CD4-positive, alpha-beta T cell treated with Interleukin-17A for 1 hour (primary cell): ENCODE results near the gene WIPF1.

ENCODE experiments used
- DNase-seq: peaks from one replicate; pipeline ENCODE4 v3.0.0-alpha.2; 2020

The WIPF1 gene

GRCh38 chr2:174618179-174618578, 20.6 kb upstream of the WIPF1 start:
- DNase-seq = no peak

- DNase-seq = no peak
These were observed 20.1 kb upstream of the WIPF1 start for GRCh38 chr2:174617718-174618117.

- no peak for DNase-seq
These were observed 19.5 kb upstream of the WIPF1 start for GRCh38 chr2:174617120-174617519.

- peak; percentile 45 for DNase-seq
These were observed 18.4 kb upstream of the WIPF1 start for GRCh38 chr2:174615871-174616436.

- no peak for DNase-seq
These were observed 16.7 kb upstream of the WIPF1 start for GRCh38 chr2:174614261-174614660.

GRCh38 chr2:174613531-174613930, 15.9 kb upstream of the WIPF1 start:
- no peak for DNase-seq

GRCh38 chr2:174612970-174613369, 15.4 kb upstream of the WIPF1 start:
- no peak for DNase-seq

- DNase-seq = no peak
These were observed 14.2 kb upstream of the WIPF1 start for GRCh38 chr2:174611854-174612253.

GRCh38 chr2:174611006-174611405, 13.4 kb upstream of the WIPF1 start:
- no peak for DNase-seq

GRCh38 chr2:174610243-174610995, 12.8 kb upstream of the WIPF1 start:
- DNase-seq = no peak

GRCh38 chr2:174609261-174609660, 11.7 kb upstream of the WIPF1 start:
- no peak for DNase-seq

GRCh38 chr2:174608866-174609214, 11.2 kb upstream of the WIPF1 start:
- DNase-seq = no peak

GRCh38 chr2:174607989-174608865, 10.6 kb upstream of the WIPF1 start:
- DNase-seq = peak; percentile 79

- no peak for DNase-seq
These were observed 10.0 kb upstream of the WIPF1 start for GRCh38 chr2:174607584-174607983.

- DNase-seq = peak; percentile 51
These were observed 8.7 kb upstream of the WIPF1 start for GRCh38 chr2:174606336-174606735.

GRCh38 chr2:174605687-174606086, 8.1 kb upstream of the WIPF1 start:
- DNase-seq = peak; percentile 53

GRCh38 chr2:174603280-174603679, 5.7 kb upstream of the WIPF1 start:
- DNase-seq = peak; percentile 78

GRCh38 chr2:174602745-174603144, 5.1 kb upstream of the WIPF1 start:
- no peak for DNase-seq

- DNase-seq = peak; percentile 55
These were observed 2.7 kb upstream of the WIPF1 start for GRCh38 chr2:174600349-174600748.

GRCh38 chr2:174599310-174599921, 1.8 kb upstream of the WIPF1 start:
- DNase-seq = no peak

GRCh38 chr2:174597009-174597344, 627 bp downstream of the WIPF1 start:
- DNase-seq = peak; percentile 58

GRCh38 chr2:174595891-174596397, 1.7 kb downstream of the WIPF1 start:
- DNase-seq = peak; percentile 59

GRCh38 chr2:174595116-174595809, 2.3 kb downstream of the WIPF1 start:
- peak; percentile 66 for DNase-seq
